Measurements from ENCODE around the gene FFAR2. TPM values are rescaled to one million over a fixed set of nuclear protein-coding genes. Genes with fewer than 3 reads are reported as not detected.

The FFAR2 gene
- total RNA-seq, 4 donors from 2014 or later = 0.80 to 1.8 (median 1.0) TPM; not detected in 1

DNA sequence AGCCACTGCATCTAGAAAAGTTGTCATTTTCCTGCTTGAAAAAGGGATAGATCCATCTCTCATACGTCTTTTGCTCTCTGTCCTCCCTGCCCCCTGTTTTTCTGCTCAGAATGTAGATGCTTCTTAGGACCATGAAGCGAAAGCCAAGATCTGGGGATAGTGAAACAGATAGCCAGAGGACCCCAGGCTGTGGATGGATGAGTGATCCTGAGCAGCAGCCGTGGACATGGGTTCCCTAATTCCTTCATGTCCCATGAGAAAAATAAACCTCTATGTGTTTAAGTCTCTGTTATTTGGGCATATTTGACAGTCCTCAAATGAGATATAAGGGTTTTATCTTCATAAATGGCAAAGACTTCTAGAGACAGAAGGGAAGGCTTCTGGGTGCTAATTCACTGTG lies 12.2 kb upstream of the FFAR2 start:
- Histone ChIP-seq H3K27me3 (no peaks in the 10 kb centered on the region), H3K9me3 (no peaks in the 10 kb centered on the region), H3K4me3 (no peak overlapping the region), H3K4me1 (peaks cover 6 to 24% (median 9%) of the 10 kb centered on the region in 4 donors), H3K36me3 (no peaks in the 10 kb centered on the region), H3K27ac (peak overlapping the region in 3 of 4 donors; percentile 37 to 92 (median 78))
- TF ChIP-seq CTCF (IDR thresholded peaks at IDR 0.05) (no peak), POLR2A (IDR thresholded peaks at IDR 0.05) (no peak)
- DNase-seq = no peak

DNA sequence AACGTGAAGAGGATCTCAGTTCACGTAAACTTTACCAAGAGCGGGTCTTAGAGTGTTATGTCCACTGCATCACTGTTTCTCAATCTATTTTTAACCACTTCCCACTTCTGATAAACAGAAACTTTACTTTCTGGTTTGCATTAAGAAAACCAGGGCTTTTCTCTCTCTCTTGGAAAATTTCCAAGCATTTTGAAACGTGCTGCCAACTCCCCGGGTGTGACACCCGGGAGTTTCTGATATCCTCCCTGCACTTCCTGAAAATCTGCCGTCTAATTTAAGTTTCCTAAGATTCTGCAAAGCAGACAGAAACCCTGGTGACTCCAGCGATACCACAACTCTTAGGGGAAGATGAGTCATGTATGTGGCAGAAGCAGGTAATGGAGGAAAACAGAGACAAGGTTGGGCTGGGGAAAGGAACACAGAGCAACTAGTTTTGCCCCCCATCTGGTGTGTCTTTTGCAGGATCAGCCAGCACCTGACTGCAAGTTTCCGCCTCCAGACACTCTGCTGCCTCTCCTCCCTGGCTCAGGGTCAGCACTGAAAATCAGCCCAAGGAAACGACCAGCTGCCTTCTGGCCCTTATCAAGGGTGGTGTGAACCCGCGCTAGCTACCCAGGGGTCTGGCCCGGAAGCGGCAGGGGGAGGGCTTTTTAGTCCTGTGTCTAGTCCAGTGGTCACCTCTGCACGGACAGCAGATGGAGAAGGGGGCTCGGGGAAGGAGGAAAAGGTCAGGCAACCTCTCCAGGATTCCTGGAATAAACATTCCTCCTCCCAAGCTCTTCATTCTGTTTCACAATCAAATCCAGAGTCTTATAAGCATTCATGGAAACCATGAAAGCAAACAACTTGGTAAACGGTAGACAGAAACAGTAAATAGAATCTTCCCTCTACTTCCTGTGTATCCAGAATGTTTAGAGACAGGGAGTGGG lies 11.3 kb upstream of the FFAR2 start:
- peaks cover 6 to 24% (median 9%) of the 10 kb centered on the region in 4 donors for H3K4me1 ChIP-seq
- H3K9me3 ChIP-seq = no peaks in the 10 kb centered on the region
- peak overlapping the region in 2 of 4 donors; percentile 2 to 22 for H3K4me3 ChIP-seq
- peak overlapping the region; percentile 37 to 92 (median 61) for H3K27ac ChIP-seq
- H3K27me3 ChIP-seq = no peaks in the 10 kb centered on the region
- peak in 2 of 3 donors; percentile 54 to 58 for DNase-seq
- TF ChIP-seq POLR2A (IDR thresholded peaks at IDR 0.05) = no peak
- TF ChIP-seq CTCF (IDR thresholded peaks at IDR 0.05) = no peak
- no peaks in the 10 kb centered on the region for H3K36me3 ChIP-seq

DNA sequence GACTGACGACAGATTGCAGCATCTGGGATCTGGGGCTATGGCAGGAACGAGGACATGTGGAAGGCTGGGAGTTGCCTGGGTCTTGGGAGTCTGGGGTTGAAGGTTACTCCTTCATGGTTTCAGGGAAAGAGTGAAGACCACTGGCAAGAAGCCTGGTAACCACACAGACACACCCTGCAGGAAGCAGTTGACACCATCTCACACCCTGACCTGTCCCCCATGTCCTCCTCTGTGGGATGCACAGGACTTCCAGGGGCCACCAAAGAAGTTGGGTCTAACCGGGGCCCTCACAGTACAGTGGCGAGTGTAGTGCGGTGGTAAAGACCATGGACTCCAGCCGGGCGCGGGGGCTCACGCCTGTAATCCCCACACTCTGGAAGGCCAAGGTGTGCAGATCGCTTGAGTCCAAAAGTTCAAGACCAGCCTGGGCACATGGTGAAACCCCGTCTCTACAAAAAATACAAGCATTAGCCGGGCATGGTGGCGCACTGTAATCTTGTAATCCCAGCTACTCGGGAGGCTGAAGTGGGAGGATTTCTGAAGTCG lies 10.6 kb upstream of the FFAR2 start:
- Histone ChIP-seq H3K4me3 (no peak overlapping the region), H3K27ac (peak overlapping the region in 3 of 4 donors; percentile 15 to 92 (median 78)), H3K36me3 (no peaks in the 10 kb centered on the region), H3K4me1 (peaks cover 6 to 24% (median 9%) of the 10 kb centered on the region in 4 donors), H3K9me3 (no peaks in the 10 kb centered on the region), H3K27me3 (no peaks in the 10 kb centered on the region)
- DNase-seq = peak in 1 of 3 donors; percentile 73
- TF ChIP-seq CTCF (IDR thresholded peaks at IDR 0.05) (no peak), POLR2A (IDR thresholded peaks at IDR 0.05) (no peak)

DNA sequence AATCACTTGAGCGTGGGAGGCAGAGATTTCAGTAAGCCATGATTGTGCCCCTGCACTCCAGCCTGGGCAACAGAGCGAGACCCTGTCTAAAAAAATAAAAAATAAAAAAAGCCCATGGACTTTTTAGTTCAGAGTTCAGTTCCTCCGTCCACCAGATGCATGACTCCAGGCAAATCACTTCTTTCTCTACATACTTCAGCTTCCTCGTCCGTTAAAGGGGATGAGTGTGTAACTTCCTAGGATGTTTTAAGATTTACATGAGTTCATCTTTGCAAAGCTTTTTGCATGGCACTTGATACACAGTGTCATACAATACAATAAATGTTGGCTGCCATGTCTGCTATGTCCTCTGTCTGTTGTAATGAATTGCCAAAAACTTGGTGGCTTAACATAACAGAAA lies 10.0 kb upstream of the FFAR2 start:
- Histone ChIP-seq H3K27ac (peak overlapping the region in 1 of 4 donors; percentile 78), H3K36me3 (no peaks in the 10 kb centered on the region), H3K4me3 (no peak overlapping the region), H3K27me3 (no peaks in the 10 kb centered on the region), H3K4me1 (peaks cover 6 to 24% (median 9%) of the 10 kb centered on the region in 4 donors), H3K9me3 (no peaks in the 10 kb centered on the region)
- TF ChIP-seq POLR2A (IDR thresholded peaks at IDR 0.05) (no peak), CTCF (IDR thresholded peaks at IDR 0.05) (no peak)
- DNase-seq = no peak

DNA sequence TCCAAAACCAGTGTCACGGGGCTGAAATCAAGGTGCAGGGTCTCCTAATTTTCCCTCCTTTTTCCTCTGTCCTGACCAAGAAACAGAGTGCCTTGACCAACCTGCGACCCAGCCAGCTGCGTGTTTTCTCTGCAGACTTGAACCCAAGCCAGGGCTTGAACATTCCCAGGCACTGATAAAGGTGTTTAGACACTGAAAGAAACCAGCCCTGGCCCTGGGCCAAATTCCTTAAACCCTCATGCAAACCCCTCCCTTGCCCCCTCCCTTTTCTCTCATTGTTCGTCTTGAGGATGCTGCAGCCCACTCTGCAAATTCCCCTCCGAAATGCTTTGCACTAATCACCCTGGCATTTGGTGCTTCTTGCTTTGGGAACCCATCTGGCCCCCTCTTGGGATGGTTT lies 9.5 kb upstream of the FFAR2 start:
- Histone ChIP-seq H3K27ac (no peak overlapping the region), H3K27me3 (no peaks in the 10 kb centered on the region), H3K4me1 (peaks cover 6 to 24% (median 9%) of the 10 kb centered on the region in 4 donors), H3K9me3 (no peaks in the 10 kb centered on the region), H3K36me3 (no peaks in the 10 kb centered on the region), H3K4me3 (no peak overlapping the region)
- no peak for DNase-seq
- TF ChIP-seq POLR2A (IDR thresholded peaks at IDR 0.05) = no peak
- TF ChIP-seq CTCF (IDR thresholded peaks at IDR 0.05) = no peak

Measured in Peyer's patch (tissue), 4 donors.